ENCODE measurements around the gene TMEM158. TPM values are rescaled to one million over a fixed set of nuclear protein-coding genes. Genes with fewer than 3 reads are reported as not detected.

TMEM158 gene
- total and polyA plus RNA-seq, 2 of the 8 experiments (the other 6 are each of a cell fraction or from before 2014, with no cell fraction given) = 6.8 to 30.3 TPM

- Histone ChIP-seq H2BK12ac (ENCODE audit: low read depth, low read length) (no peak overlapping the region), H2BK15ac (ENCODE audit: low read length) (no peak overlapping the region), H3K14ac (ENCODE audit: insufficient read length) (no peak overlapping the region), H3K27ac (ENCODE audit: low read depth, low read length) (no peak overlapping the region), H4K8ac (ENCODE audit: extremely low read depth, insufficient read depth, low read length) (no peak overlapping the region), H2BK5ac (ENCODE audit: low read depth, low read length) (no peak overlapping the region), H3K4me3 (ENCODE audit: extremely low read depth in 1 of 4, insufficient read depth in 2 of 4, low read depth in 3 of 4, low read length in 4 of 4) (no peak overlapping the region), H2BK20ac (ENCODE audit: low read length) (no peak overlapping the region), H4K91ac (replicated peaks; ENCODE audit: insufficient read length, low read length) (no peak overlapping the region), H2BK120ac (replicated peaks; ENCODE audit: low read depth, low read length) (no peak overlapping the region), H4K5ac (ENCODE audit: insufficient read length, low read depth, low read length) (no peak overlapping the region), H3K27me3 (replicated peaks in 1 of 4; ENCODE audit: control insufficient read depth in 3 of 4, extremely low read depth in 1 of 4, insufficient read depth in 3 of 4, low read length in 3 of 4) (no peaks in the 10 kb centered on the region; a peak in 3 of 7 replicates), H3K79me1 (ENCODE audit: low read depth, low read length) (no peaks in the 10 kb centered on the region), H4K20me1 (replicated peaks in 1 of 2; ENCODE audit: control insufficient read depth in 1 of 2, insufficient read depth in 2 of 2, low read length in 2 of 2) (no peaks in the 10 kb centered on the region), H3K9ac (replicated peaks in 1 of 4; ENCODE audit: extremely low read depth in 1 of 4, low read depth in 3 of 4, low read length in 3 of 4) (no peak overlapping the region), H3K36me3 (ENCODE audit: control insufficient read depth in 2 of 4, insufficient read depth in 4 of 4, low read length in 3 of 4) (no peaks in the 10 kb centered on the region; a peak in 1 of 8 replicates), H3K23ac (ENCODE audit: insufficient read length) (no peak overlapping the region), H3K4ac (replicated peaks; ENCODE audit: insufficient read length, low read depth, low read length) (no peak overlapping the region), H3K79me2 (ENCODE audit: control insufficient read depth in 1 of 2, insufficient read depth in 2 of 2, low read length in 2 of 2) (no peaks in the 10 kb centered on the region), H3K4me2 (ENCODE audit: insufficient read depth in 1 of 2, low read depth in 2 of 2, low read length in 2 of 2) (no peak overlapping the region), H2AK5ac (ENCODE audit: low read depth, low read length) (no peak overlapping the region), H3K23me2 (ENCODE audit: low read depth, low read length) (no peaks in the 10 kb centered on the region), H3K9me3 (ENCODE audit: insufficient read depth in 2 of 2, low read depth in 1 of 2, low read length in 1 of 2) (no peaks in the 10 kb centered on the region), H3K4me1 (replicated peaks in 1 of 4; ENCODE audit: control insufficient read depth in 3 of 4, insufficient read depth in 4 of 4, low read length in 3 of 4) (peaks cover 0 to 6% (median 4%) of the 10 kb centered on the region in 4 experiments; a peak in 5 of 7 replicates), H3K56ac (replicated peaks; ENCODE audit: insufficient read length, low read depth, low read length) (no peak overlapping the region), H2AFZ (ENCODE audit: low read length) (no peak overlapping the region), H3K18ac (ENCODE audit: extremely low read depth, low read length) (no peak overlapping the region)
- WGBS, 2 experiments (ENCODE audit: extremely low coverage in 1 of 2, insufficient coverage in 1 of 2, insufficient read length in 1 of 2, insufficient replicate concordance in 2 of 2, low coverage in 1 of 2, low lambda C conversion rate in 2 of 2, missing lambda C conversion rate in 1 of 2) = 95% methylated on average over 4 of the region's 6 CpGs; no CpG with 5 or more reads in 1 of the 2 experiments
- ChIA-PET POLR2A (ENCODE audit: partially characterized antibody) (no interaction called here), CTCF (ENCODE audit: partially characterized antibody) (no interaction called here)
- FAIRE-seq (no peak), DNase-seq (ENCODE audit: low read depth in 1 of 2, low spot score in 2 of 2) (no peak)
- TF ChIP-seq KDM1A (IDR thresholded peaks at IDR 0.05; ENCODE audit: borderline replicate concordance, low read length) (no peak), ATF3 (IDR thresholded peaks at IDR 0.05; ENCODE audit: insufficient read depth, low read depth, low read length) (no peak), CEBPB (IDR thresholded peaks at IDR 0.05; ENCODE audit: low read depth, low read length) (no peak), KDM5A (IDR thresholded peaks at IDR 0.05; ENCODE audit: low read length) (no peak), TCF12 (IDR thresholded peaks at IDR 0.05; ENCODE audit: low read depth, low read length) (no peak), SAP30 (IDR thresholded peaks at IDR 0.05; ENCODE audit: insufficient read depth, insufficient replicate concordance, low read length) (no peak), SIN3A (conservative IDR thresholded peaks at IDR 0.05 in 1 of 2, IDR thresholded peaks at IDR 0.05 in 1 of 2; ENCODE audit: low read depth in 1 of 2, low read length in 2 of 2) (no peak), KDM4A (IDR thresholded peaks at IDR 0.05; ENCODE audit: low read depth, low read length, severe bottlenecking) (no peak), TBP (IDR thresholded peaks at IDR 0.05; ENCODE audit: low read depth, low read length) (no peak), RFX5 (IDR thresholded peaks at IDR 0.05; ENCODE audit: borderline replicate concordance, low read depth, low read length) (no peak), SP1 (IDR thresholded peaks at IDR 0.05; ENCODE audit: low read depth, low read length) (no peak), CTBP2 (IDR thresholded peaks at IDR 0.05; ENCODE audit: borderline replicate concordance, insufficient read depth, insufficient read length, low read length) (no peak), POU5F1 (IDR thresholded peaks at IDR 0.05; ENCODE audit: low read depth, low read length) (no peak)
Observed at GRCh38 chr3:45186871-45187270, 39.2 kb downstream of the TMEM158 start.

All from H1 (cell line).